ENCODE data around the gene CAMSAP2.

Gene CAMSAP2

GRCh38 chr1:200904772-200905171 is 166.1 kb downstream of the CAMSAP2 start:
- no peak for DNase-seq (ENCODE audit: low read depth)
- H3K4me3 ChIP-seq (ENCODE audit: low read depth, low read length) = no peak overlapping the region
- no peak for TF ChIP-seq CTCF (IDR thresholded peaks at IDR 0.05; ENCODE audit: control insufficient read depth, extremely low read depth, insufficient read depth)

GRCh38 chr1:200905411-200906052 is 166.8 kb downstream of the CAMSAP2 start:
- DNase-seq (ENCODE audit: low read depth) = no peak
- TF ChIP-seq CTCF (IDR thresholded peaks at IDR 0.05; ENCODE audit: control insufficient read depth, extremely low read depth, insufficient read depth) = no peak
- no peak overlapping the region for H3K4me3 ChIP-seq (ENCODE audit: low read depth, low read length)

- no peak for TF ChIP-seq CTCF (IDR thresholded peaks at IDR 0.05; ENCODE audit: control insufficient read depth, extremely low read depth, insufficient read depth)
- DNase-seq (ENCODE audit: low read depth) = no peak
- no peak overlapping the region for H3K4me3 ChIP-seq (ENCODE audit: low read depth, low read length)
Measured at GRCh38 chr1:200906491-200906890, 167.8 kb downstream of the CAMSAP2 start.

GRCh38 chr1:200907611-200908097 is 169.0 kb downstream of the CAMSAP2 start:
- TF ChIP-seq CTCF (IDR thresholded peaks at IDR 0.05; ENCODE audit: control insufficient read depth, extremely low read depth, insufficient read depth) = no peak
- no peak for DNase-seq (ENCODE audit: low read depth)
- no peak overlapping the region for H3K4me3 ChIP-seq (ENCODE audit: low read depth, low read length)

- H3K4me3 ChIP-seq (ENCODE audit: low read depth, low read length) = no peak overlapping the region
- TF ChIP-seq CTCF (IDR thresholded peaks at IDR 0.05; ENCODE audit: control insufficient read depth, extremely low read depth, insufficient read depth) = no peak
- peak; percentile 53 for DNase-seq (ENCODE audit: low read depth)
Measured at GRCh38 chr1:200908191-200908868, 169.6 kb downstream of the CAMSAP2 start.

- H3K4me3 ChIP-seq (ENCODE audit: low read depth, low read length) = no peak overlapping the region
- TF ChIP-seq CTCF (IDR thresholded peaks at IDR 0.05; ENCODE audit: control insufficient read depth, extremely low read depth, insufficient read depth) = no peak
- DNase-seq (ENCODE audit: low read depth) = no peak
Measured at GRCh38 chr1:200909071-200909470, 170.4 kb downstream of the CAMSAP2 start.

Measured in LNCaP clone FGC (cell line).